HG03342 (cell line): ENCODE measurements around the gene ANKRD34A.

Experiments
- ATAC-seq: cut with Tn5 transposase; IDR thresholded peaks from one replicate; pipeline ENCODE4 v1.9.1; 2021; ENCODE audit warnings: mild to moderate bottlenecking, moderate library complexity; ENCODE audit not compliant: unreplicated experiment

ANKRD34A gene

GRCh38 chr1:145974721-145975120 is 10.3 kb upstream of the ANKRD34A start:
- no peak for ATAC-seq

GRCh38 chr1:145972580-145972979 is 8.2 kb upstream of the ANKRD34A start:
- ATAC-seq, result no peak

GRCh38 chr1:145967288-145967687 is 2.9 kb upstream of the ANKRD34A start:
- ATAC-seq, result no peak

- ATAC-seq, result no peak
Measured at GRCh38 chr1:145965119-145965744, 857 bp upstream of the ANKRD34A start.

- no peak for ATAC-seq
Measured at GRCh38 chr1:145963265-145964019, 933 bp downstream of the ANKRD34A start.

- ATAC-seq, result no peak
Measured at GRCh38 chr1:145962157-145963102, 1.9 kb downstream of the ANKRD34A start.

GRCh38 chr1:145961425-145962156 is 2.8 kb downstream of the ANKRD34A start:
- no peak for ATAC-seq

GRCh38 chr1:145961109-145961424 is 3.3 kb downstream of the ANKRD34A start:
- ATAC-seq, result no peak

GRCh38 chr1:145960468-145961108 is 3.8 kb downstream of the ANKRD34A start:
- ATAC-seq, result no peak

- ATAC-seq, result no peak
Measured at GRCh38 chr1:145959957-145960467, 4.4 kb downstream of the ANKRD34A start.

- ATAC-seq, result no peak
Measured at GRCh38 chr1:145959333-145959732, 5.0 kb downstream of the ANKRD34A start.

GRCh38 chr1:145958734-145959133 is 5.6 kb downstream of the ANKRD34A start:
- no peak for ATAC-seq

GRCh38 chr1:145957443-145958319 is 6.7 kb downstream of the ANKRD34A start, which contains the start of gene LIX1L:
LIX1L (minus strand) TSS chr1:145958017; CDS start chr1:145957927, 90 bp downstream.
- ATAC-seq, result peak; percentile 89

GRCh38 chr1:145956781-145957442 is 7.5 kb downstream of the ANKRD34A start:
- ATAC-seq, result no peak

- ATAC-seq, result no peak
Measured at GRCh38 chr1:145956361-145956760, 8.0 kb downstream of the ANKRD34A start.

- no peak for ATAC-seq
Measured at GRCh38 chr1:145955436-145955835, 8.9 kb downstream of the ANKRD34A start.

GRCh38 chr1:145953861-145954260 is 10.5 kb downstream of the ANKRD34A start:
- ATAC-seq, result no peak

- no peak for ATAC-seq
Measured at GRCh38 chr1:145952903-145953302, 11.5 kb downstream of the ANKRD34A start.

- ATAC-seq, result no peak
Measured at GRCh38 chr1:145951526-145951925, 12.8 kb downstream of the ANKRD34A start.
